Measurements from ENCODE around the gene ITGA1. TPM values are rescaled to one million over a fixed set of nuclear protein-coding genes. Genes with fewer than 3 reads are reported as not detected.

Gene ITGA1
- total and polyA plus RNA-seq, 2 donors (not counting 1 experiment from before 2014, with no cell fraction given): 0.74 TPM; not detected in 1

DNA sequence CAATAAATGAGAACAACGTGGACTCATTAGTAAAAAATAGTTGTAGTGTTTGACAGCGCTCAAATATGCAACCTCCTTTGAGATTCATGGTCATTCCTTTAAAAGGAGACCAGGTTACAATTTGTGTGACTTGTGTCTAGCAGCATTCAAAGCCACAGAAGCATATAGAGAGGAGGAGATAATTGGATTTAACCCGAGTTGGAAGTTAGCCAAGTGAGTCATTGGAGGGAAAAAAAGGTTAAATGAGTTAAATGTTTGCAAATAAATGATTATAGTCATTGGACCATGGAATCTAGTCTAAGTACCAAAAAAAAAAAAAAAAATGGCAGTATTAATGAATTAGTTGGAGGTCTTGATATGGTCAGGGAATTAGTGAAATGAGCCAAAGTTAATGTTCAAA is 90.9 kb downstream of the ITGA1 start:
- H3K79me2 ChIP-seq (ENCODE audit: control insufficient read depth, insufficient read depth, low read length): no peaks in the 10 kb centered on the region
- no peak overlapping the region for H3K9ac ChIP-seq (ENCODE audit: low read length)
- H3K27ac ChIP-seq (ENCODE audit: low read length in 2 of 2): no peak overlapping the region
- H3K36me3 ChIP-seq (replicated peaks in 1 of 2; ENCODE audit: control extremely low read depth in 1 of 2, control insufficient read depth in 1 of 2, extremely low read depth in 1 of 2, insufficient read depth in 2 of 2, low read length in 1 of 2): no peaks in the 10 kb centered on the region
- no peaks in the 10 kb centered on the region for H3K27me3 ChIP-seq (replicated peaks in 1 of 4; ENCODE audit: control extremely low read depth in 1 of 4, control insufficient read depth in 3 of 4, insufficient read depth in 4 of 4, low read length in 3 of 4)
- H3K27me3 Mint-ChIP-seq: peaks cover 20% of the 10 kb centered on the region
- H3K4me3 ChIP-seq (ENCODE audit: control extremely low read depth in 1 of 5, extremely low read depth in 1 of 5, insufficient read depth in 1 of 5, low read depth in 2 of 5, low read length in 4 of 5): no peak overlapping the region
- no peaks in the 10 kb centered on the region for H3K9me3 ChIP-seq (ENCODE audit: control extremely low read depth in 1 of 3, control insufficient read depth in 2 of 3, insufficient read depth in 1 of 3, low read length in 2 of 3)
- TF ChIP-seq EZH2 (IDR thresholded peaks at IDR 0.05; ENCODE audit: borderline replicate concordance, insufficient read depth, low read depth, low read length, poor library complexity, severe bottlenecking): no peak
- TF ChIP-seq, protein P1, sequence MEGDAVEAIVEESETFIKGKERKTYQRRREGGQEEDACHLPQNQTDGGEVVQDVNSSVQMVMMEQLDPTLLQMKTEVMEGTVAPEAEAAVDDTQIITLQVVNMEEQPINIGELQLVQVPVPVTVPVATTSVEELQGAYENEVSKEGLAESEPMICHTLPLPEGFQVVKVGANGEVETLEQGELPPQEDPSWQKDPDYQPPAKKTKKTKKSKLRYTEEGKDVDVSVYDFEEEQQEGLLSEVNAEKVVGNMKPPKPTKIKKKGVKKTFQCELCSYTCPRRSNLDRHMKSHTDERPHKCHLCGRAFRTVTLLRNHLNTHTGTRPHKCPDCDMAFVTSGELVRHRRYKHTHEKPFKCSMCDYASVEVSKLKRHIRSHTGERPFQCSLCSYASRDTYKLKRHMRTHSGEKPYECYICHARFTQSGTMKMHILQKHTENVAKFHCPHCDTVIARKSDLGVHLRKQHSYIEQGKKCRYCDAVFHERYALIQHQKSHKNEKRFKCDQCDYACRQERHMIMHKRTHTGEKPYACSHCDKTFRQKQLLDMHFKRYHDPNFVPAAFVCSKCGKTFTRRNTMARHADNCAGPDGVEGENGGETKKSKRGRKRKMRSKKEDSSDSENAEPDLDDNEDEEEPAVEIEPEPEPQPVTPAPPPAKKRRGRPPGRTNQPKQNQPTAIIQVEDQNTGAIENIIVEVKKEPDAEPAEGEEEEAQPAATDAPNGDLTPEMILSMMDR (IDR thresholded peaks at IDR 0.05): no peak
- H3K27ac Mint-ChIP-seq: no peak overlapping the region
- DNase-seq (no peak), ATAC-seq (ENCODE audit: low read depth) (no peak)
- H3K4me1 ChIP-seq (ENCODE audit: control insufficient read depth in 2 of 2, insufficient read depth in 2 of 2, low read length in 2 of 2): no peaks in the 10 kb centered on the region
- no peak overlapping the region for H3K4me2 ChIP-seq (replicated peaks; ENCODE audit: low read depth, low read length, poor library complexity, severe bottlenecking)
- no peak overlapping the region for H2AFZ ChIP-seq (ENCODE audit: insufficient read depth, low read depth, low read length, poor library complexity, severe bottlenecking)
- H3K4me3 Mint-ChIP-seq: no peak overlapping the region
- CTCF ChIA-PET: no interaction called here
- H4K20me1 ChIP-seq (ENCODE audit: control insufficient read depth, insufficient read depth, low read length, poor library complexity, severe bottlenecking): no peaks in the 10 kb centered on the region
- WGBS (ENCODE audit: insufficient coverage): 90% methylated on average over 2 of the region's 3 CpGs
- no peaks in the 10 kb centered on the region for H3K9me3 Mint-ChIP-seq (ENCODE audit: insufficient read depth)
- POLR2A ChIA-PET: no interaction called here
- intact Hi-C loops (cut with micrococcal nuclease): no loop called here
- no peaks in the 10 kb centered on the region for H3K4me1 Mint-ChIP-seq

DNA sequence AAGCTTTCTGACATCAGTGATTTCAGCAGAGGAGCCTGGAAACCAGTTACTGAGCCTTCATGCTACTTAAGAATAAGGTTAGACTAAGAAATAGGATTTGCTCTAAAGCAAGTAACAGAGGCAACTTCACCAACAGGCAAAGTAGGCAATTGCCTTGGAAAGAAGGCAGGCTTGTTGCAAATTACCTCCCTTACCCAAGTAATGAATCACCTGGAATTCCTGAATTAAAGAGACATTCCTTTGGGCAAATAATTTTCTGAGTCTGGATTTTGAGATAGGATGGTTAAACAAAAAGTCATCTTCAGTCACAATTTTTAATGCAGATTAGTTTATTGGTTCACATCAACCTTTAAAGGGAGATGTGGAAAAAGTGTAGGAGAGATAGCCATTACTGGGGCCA is 92.8 kb downstream of the ITGA1 start:
- H3K9me3 ChIP-seq (ENCODE audit: control extremely low read depth in 1 of 3, control insufficient read depth in 2 of 3, insufficient read depth in 1 of 3, low read length in 2 of 3): no peaks in the 10 kb centered on the region
- H4K20me1 ChIP-seq (ENCODE audit: control insufficient read depth, insufficient read depth, low read length, poor library complexity, severe bottlenecking): no peaks in the 10 kb centered on the region
- H3K4me2 ChIP-seq (replicated peaks; ENCODE audit: low read depth, low read length, poor library complexity, severe bottlenecking): no peak overlapping the region
- no peak for DNase-seq
- H3K9ac ChIP-seq (ENCODE audit: low read length): no peak overlapping the region
- H3K27me3 Mint-ChIP-seq: peaks cover 16% of the 10 kb centered on the region
- H2AFZ ChIP-seq (ENCODE audit: insufficient read depth, low read depth, low read length, poor library complexity, severe bottlenecking): no peak overlapping the region
- CTCF ChIA-PET: no interaction called here
- H3K4me1 ChIP-seq (ENCODE audit: control insufficient read depth in 2 of 2, insufficient read depth in 2 of 2, low read length in 2 of 2): no peaks in the 10 kb centered on the region
- POLR2A ChIA-PET: no interaction called here
- H3K4me3 Mint-ChIP-seq: no peak overlapping the region
- no peaks in the 10 kb centered on the region for H3K9me3 Mint-ChIP-seq (ENCODE audit: insufficient read depth)
- ATAC-seq (ENCODE audit: low read depth): no peak
- H3K79me2 ChIP-seq (ENCODE audit: control insufficient read depth, insufficient read depth, low read length): no peaks in the 10 kb centered on the region
- H3K4me3 ChIP-seq (ENCODE audit: control extremely low read depth in 1 of 5, extremely low read depth in 1 of 5, insufficient read depth in 1 of 5, low read depth in 2 of 5, low read length in 4 of 5): no peak overlapping the region
- no peaks in the 10 kb centered on the region for H3K36me3 ChIP-seq (replicated peaks in 1 of 2; ENCODE audit: control extremely low read depth in 1 of 2, control insufficient read depth in 1 of 2, extremely low read depth in 1 of 2, insufficient read depth in 2 of 2, low read length in 1 of 2)
- no peak overlapping the region for H3K27ac Mint-ChIP-seq
- no peak for TF ChIP-seq EZH2 (IDR thresholded peaks at IDR 0.05; ENCODE audit: borderline replicate concordance, insufficient read depth, low read depth, low read length, poor library complexity, severe bottlenecking)
- TF ChIP-seq, protein P1 (IDR thresholded peaks at IDR 0.05): no peak
- H3K27ac ChIP-seq (ENCODE audit: low read length in 2 of 2): no peak overlapping the region
- no peaks in the 10 kb centered on the region for H3K27me3 ChIP-seq (replicated peaks in 1 of 4; ENCODE audit: control extremely low read depth in 1 of 4, control insufficient read depth in 3 of 4, insufficient read depth in 4 of 4, low read length in 3 of 4)
- intact Hi-C loops (cut with micrococcal nuclease): no loop called here
- no peaks in the 10 kb centered on the region for H3K4me1 Mint-ChIP-seq

Data from B cell (primary cell).